KMS-11 (cell line): ENCODE measurements around the gene TEAD1.

ENCODE experiments used
- H2AFZ ChIP-seq: fragments of 200-600 bp; sonication (generic); 2 replicates; pipeline ENCODE4 v1.6.1; 2016; ENCODE audit warnings: antibody characterized with exemption, mixed run types, low read depth
- H3K27ac ChIP-seq: fragments of 200-600 bp; sonication (generic); 2 replicates; pipeline ENCODE4 v1.6.1; 2016; ENCODE audit warnings: mild to moderate bottlenecking, mixed run types
- H3K27me3 ChIP-seq: fragments of 200-600 bp; sonication (generic); 2 replicates; pipeline ENCODE4 v1.6.1; 2017; ENCODE audit warnings: mild to moderate bottlenecking, low read depth, mixed run types, moderate library complexity; ENCODE audit not compliant: insufficient read depth
- H3K36me3 ChIP-seq: fragments of 200-600 bp; sonication (generic); 2 replicates; pipeline ENCODE4 v1.6.1; 2017; ENCODE audit warnings: mild to moderate bottlenecking, mixed run types; ENCODE audit not compliant: insufficient read depth
- H3K4me1 ChIP-seq: fragments of 200-600 bp; sonication (generic); 2 replicates; pipeline ENCODE4 v1.6.1; 2016; ENCODE audit warnings: mild to moderate bottlenecking, low read depth, mixed run types; ENCODE audit not compliant: poor library complexity, severe bottlenecking
- H3K4me2 ChIP-seq: fragments of 200-600 bp; sonication (generic); 2 replicates; pipeline ENCODE4 v1.7.0; 2016; ENCODE audit warnings: mild to moderate bottlenecking, mixed run types
- H3K4me3 ChIP-seq: fragments of 200-600 bp; sonication (generic); IDR thresholded peaks from 2 replicates; pipeline ENCODE4 v1.6.1; 2017; ENCODE audit warnings: low read depth, low read length, mixed read lengths; ENCODE audit not compliant: insufficient read depth
- H3K79me2 ChIP-seq: fragments of 200-600 bp; sonication (generic); 2 replicates; pipeline ENCODE4 v1.6.1; 2016; ENCODE audit warnings: low read depth, mixed run types; ENCODE audit not compliant: insufficient read depth
- H3K9ac ChIP-seq: fragments of 200-600 bp; sonication (generic); 2 replicates; pipeline ENCODE4 v1.6.1; 2016; ENCODE audit warnings: mild to moderate bottlenecking, mixed run types
- H4K20me1 ChIP-seq: fragments of 200-600 bp; sonication (generic); 2 replicates; pipeline ENCODE4 v1.6.1; 2016; ENCODE audit warnings: mild to moderate bottlenecking, mixed run types; ENCODE audit not compliant: insufficient read depth
- TF ChIP-seq, protein P1 (sequence below): fragments of 200-600 bp; sonication (generic); conservative IDR thresholded peaks from 2 replicates; pipeline ENCODE4 v1.6.1; 2017; ENCODE audit warnings: low read depth, mild to moderate bottlenecking, antibody characterized with exemption, low read length, moderate library complexity, mixed read lengths

TEAD1 gene

GRCh38 chr11:12675951-12676711, 1.9 kb downstream of the TEAD1 start:
- Histone ChIP-seq H3K27me3 (no peaks in the 10 kb centered on the region), H3K79me2 (peaks cover 61% of the 10 kb centered on the region), H3K27ac (peak overlapping the region; percentile 65; the same call in 1 of the 2 replicates), H3K36me3 (no peaks in the 10 kb centered on the region), H3K4me1 (peaks cover 44% of the 10 kb centered on the region), H4K20me1 (peaks cover 15% of the 10 kb centered on the region), H3K4me2 (peak overlapping the region; percentile 59), H3K4me3 (no peak overlapping the region), H2AFZ (no peak overlapping the region), H3K9ac (peak overlapping the region; percentile 94)
- TF ChIP-seq, protein P1, sequence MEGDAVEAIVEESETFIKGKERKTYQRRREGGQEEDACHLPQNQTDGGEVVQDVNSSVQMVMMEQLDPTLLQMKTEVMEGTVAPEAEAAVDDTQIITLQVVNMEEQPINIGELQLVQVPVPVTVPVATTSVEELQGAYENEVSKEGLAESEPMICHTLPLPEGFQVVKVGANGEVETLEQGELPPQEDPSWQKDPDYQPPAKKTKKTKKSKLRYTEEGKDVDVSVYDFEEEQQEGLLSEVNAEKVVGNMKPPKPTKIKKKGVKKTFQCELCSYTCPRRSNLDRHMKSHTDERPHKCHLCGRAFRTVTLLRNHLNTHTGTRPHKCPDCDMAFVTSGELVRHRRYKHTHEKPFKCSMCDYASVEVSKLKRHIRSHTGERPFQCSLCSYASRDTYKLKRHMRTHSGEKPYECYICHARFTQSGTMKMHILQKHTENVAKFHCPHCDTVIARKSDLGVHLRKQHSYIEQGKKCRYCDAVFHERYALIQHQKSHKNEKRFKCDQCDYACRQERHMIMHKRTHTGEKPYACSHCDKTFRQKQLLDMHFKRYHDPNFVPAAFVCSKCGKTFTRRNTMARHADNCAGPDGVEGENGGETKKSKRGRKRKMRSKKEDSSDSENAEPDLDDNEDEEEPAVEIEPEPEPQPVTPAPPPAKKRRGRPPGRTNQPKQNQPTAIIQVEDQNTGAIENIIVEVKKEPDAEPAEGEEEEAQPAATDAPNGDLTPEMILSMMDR, result no peak

GRCh38 chr11:12677131-12677530, 2.9 kb downstream of the TEAD1 start:
- Histone ChIP-seq H2AFZ (no peak overlapping the region), H3K79me2 (peaks cover 71% of the 10 kb centered on the region), H3K4me1 (peaks cover 54% of the 10 kb centered on the region), H3K27me3 (no peaks in the 10 kb centered on the region), H3K36me3 (no peaks in the 10 kb centered on the region), H3K9ac (peak overlapping the region; percentile 94; the same call in 1 of the 2 replicates), H3K27ac (peak overlapping the region; percentile 65; the same call in 1 of the 2 replicates), H4K20me1 (peaks cover 16% of the 10 kb centered on the region), H3K4me3 (no peak overlapping the region), H3K4me2 (peak overlapping the region; percentile 59)
- TF ChIP-seq, protein P1, result no peak

DNA sequence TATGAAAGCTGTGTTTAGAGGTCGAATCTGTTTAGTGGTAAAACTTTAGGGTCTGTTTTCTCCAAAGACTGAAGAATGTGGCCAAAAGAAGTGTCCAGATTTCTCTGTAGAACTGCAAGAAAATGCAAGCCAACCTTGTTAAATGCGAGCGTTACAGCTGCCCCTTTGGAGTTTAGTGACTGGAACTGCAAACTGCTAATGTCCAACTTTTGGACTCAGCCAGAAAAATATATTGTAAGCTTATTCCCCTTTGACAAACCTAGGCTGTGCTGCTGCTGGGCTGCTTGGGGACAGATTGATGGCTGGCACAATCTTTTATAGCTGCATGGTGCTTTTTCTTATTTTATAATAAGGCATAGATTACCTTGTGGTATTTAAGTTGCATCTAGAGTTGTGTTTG, 3.9 kb downstream of the TEAD1 start:
- no peaks in the 10 kb centered on the region for H3K36me3 ChIP-seq

GRCh38 chr11:12678991-12679390, 4.8 kb downstream of the TEAD1 start:
- H3K9ac ChIP-seq, result peak overlapping the region; percentile 94; the same call in 1 of the 2 replicates
- no peaks in the 10 kb centered on the region for H3K36me3 ChIP-seq
- H2AFZ ChIP-seq, result no peak overlapping the region
- H3K27ac ChIP-seq, result peak overlapping the region; percentile 18; the same call in 1 of the 2 replicates
- H3K4me3 ChIP-seq, result no peak overlapping the region
- peaks cover 63% of the 10 kb centered on the region for H3K4me1 ChIP-seq
- no peaks in the 10 kb centered on the region for H3K27me3 ChIP-seq
- peaks cover 25% of the 10 kb centered on the region for H4K20me1 ChIP-seq
- peaks cover 90% of the 10 kb centered on the region for H3K79me2 ChIP-seq
- H3K4me2 ChIP-seq, result peak overlapping the region; percentile 59
- TF ChIP-seq, protein P1, result no peak

More for the DNA sequence above, 3.9 kb downstream of the TEAD1 start:
- Histone ChIP-seq H3K27ac (peak overlapping the region; percentile 18; the same call in 1 of the 2 replicates), H2AFZ (no peak overlapping the region), H4K20me1 (peaks cover 21% of the 10 kb centered on the region), H3K9ac (peak overlapping the region; percentile 94; the same call in 1 of the 2 replicates), H3K4me3 (no peak overlapping the region), H3K27me3 (no peaks in the 10 kb centered on the region), H3K79me2 (peaks cover 81% of the 10 kb centered on the region), H3K4me1 (peaks cover 60% of the 10 kb centered on the region), H3K4me2 (peak overlapping the region; percentile 59)
- TF ChIP-seq, protein P1, result no peak
